K562 (cell line): Measurements from ENCODE around the gene NUDT22. TPM values are rescaled to one million over a fixed set of nuclear protein-coding genes. Genes with fewer than 3 reads are reported as not detected.

Experiments used
- BCOR ChIP-seq: fragments of 450-650 bp; IDR thresholded peaks from 2 replicates; pipeline ENCODE4 v1.6.1; 2016
- BMI1 ChIP-seq: fragments of 150-350 bp; IDR thresholded peaks from 2 replicates; pipeline ENCODE4 v1.6.1; 2014; ENCODE audit warnings: low read length
- C11orf30 ChIP-seq: fragments of 450-650 bp; IDR thresholded peaks from 2 replicates; pipeline ENCODE4 v1.6.1; 2016; ENCODE audit warnings: low read depth, mild to moderate bottlenecking
- CC2D1A ChIP-seq: fragments of 450-650 bp; IDR thresholded peaks from 2 replicates; pipeline ENCODE4 v1.6.1; 2017; ENCODE audit warnings: mild to moderate bottlenecking
- CEBPZ ChIP-seq: fragments of 150-350 bp; IDR thresholded peaks from 2 replicates; pipeline ENCODE4 v1.6.1; 2014; ENCODE audit warnings: low read depth, mild to moderate bottlenecking, low read length, borderline replicate concordance
- CHD4 ChIP-seq: fragments of 200-600 bp; sonication (generic); IDR thresholded peaks from 3 replicates; pipeline ENCODE4 v1.6.1; 2012; ENCODE audit warnings: low read depth, mild to moderate bottlenecking, mixed read lengths, low read length, inconsistent platforms; ENCODE audit not compliant: insufficient read depth, insufficient replicate concordance, poor library complexity, severe bottlenecking
- CREM ChIP-seq: IDR thresholded peaks from 2 replicates; pipeline ENCODE4 v1.6.1; 2014; ENCODE audit warnings: antibody characterized with exemption, low read depth
- EP400 ChIP-seq: fragments of 450-650 bp; IDR thresholded peaks from 2 replicates; pipeline ENCODE4 v1.6.1; 2017; ENCODE audit warnings: antibody characterized with exemption, mild to moderate bottlenecking, moderate library complexity
- GABPB1 ChIP-seq: sonication (generic); formaldehyde crosslinking; IDR thresholded peaks from 2 replicates; pipeline ENCODE4 v1.8.0; 2022; ENCODE audit warnings: mild to moderate bottlenecking, missing genetic modification reagents
- HDAC3 ChIP-seq: fragments of 450-650 bp; IDR thresholded peaks from 2 replicates; pipeline ENCODE4 v1.6.1; 2018; ENCODE audit warnings: borderline replicate concordance, mild to moderate bottlenecking, moderate library complexity; ENCODE audit not compliant: partially characterized antibody
- HES1 ChIP-seq: fragments of 450-650 bp; IDR thresholded peaks from 2 replicates; pipeline ENCODE4 v1.6.1; 2016; ENCODE audit warnings: low read depth, mild to moderate bottlenecking, moderate library complexity
- MBD2 ChIP-seq: sonication (generic); IDR thresholded peaks from 2 replicates; pipeline ENCODE4 v1.6.1; 2016; ENCODE audit warnings: low read depth, borderline replicate concordance
- MTA3 ChIP-seq: fragments of 450-650 bp; formaldehyde crosslinking; IDR thresholded peaks from 2 replicates; pipeline ENCODE4 v1.6.1; 2017; ENCODE audit warnings: mild to moderate bottlenecking, borderline replicate concordance
- NR2C2 ChIP-seq, 2 experiments: fragments of 200-800 bp in 1 of 2; sonication (Bioruptor generic) in 1 of 2; sonication (generic) in 1 of 2; formaldehyde crosslinking in 1 of 2; IDR thresholded peaks; 2 replicates each; pipeline versions ENCODE4 v1.6.1 to v1.8.0; 2016 to 2022; ENCODE audit warnings: mild to moderate bottlenecking in 1 of 2, missing compliant biosample characterization in 1 of 2, missing genetic modification characterization in 1 of 2, missing genetic modification reagents in 1 of 2
- RBM25 ChIP-seq: fragments of 200-400 bp; formaldehyde crosslinking; IDR thresholded peaks from 2 replicates; pipeline ENCODE4 v1.6.1; 2018; ENCODE audit warnings: low read length, low read depth, moderate library complexity; ENCODE audit not compliant: severe bottlenecking
- YY1 ChIP-seq, 3 experiments: IDR thresholded peaks; 2 replicates each; pipeline ENCODE4 v1.6.1; 2011; ENCODE audit warnings: low read length in 2 of 3, mild to moderate bottlenecking in 2 of 3, moderate library complexity in 2 of 3, borderline replicate concordance in 1 of 3, control low read depth in 1 of 3, low read depth in 1 of 3; ENCODE audit not compliant: insufficient read depth in 3 of 3, insufficient replicate concordance in 2 of 3, control insufficient read depth in 1 of 3, insufficient read length in 1 of 3; ENCODE audit errors: extremely low read depth in 1 of 3
- ZNF780A ChIP-seq: fragments of 250-450 bp; sonication (Bioruptor Pico); IDR thresholded peaks from 2 replicates; pipeline ENCODE4 v1.5.0; 2021; ENCODE audit warnings: mild to moderate bottlenecking
- polyA plus RNA-seq, 8 experiments: library from polyadenylated mRNA; depleted of rRNA in 4 of 8; stranded (reverse) in 5 of 8; unstranded in 3 of 8; fragments of >200 nt; fragmentation: Nextera tagmentation in 2 of 8; fragmentation: Illumina TruSeq in 1 of 8; extraction: Ambion mirVana in 2 of 8; extraction: Trizol in 1 of 8; gene quantifications; 2 replicates each; pipeline versions ENCODE4 v1.2.1 to v1.2.3, GENCODE V29; 2011 to 2014; ENCODE audit warnings: inconsistent platforms in 1 of 8, missing spikeins in 1 of 8
- total RNA-seq, 7 experiments: library from RNA; depleted of rRNA in 6 of 7; stranded (reverse); fragments of >200 nt in 6 of 7; fragmentation: Illumina TruSeq in 2 of 7; extraction: Trizol in 2 of 7; gene quantifications; 2 replicates each; pipeline versions ENCODE4 v1.2.1 to v1.2.3, GENCODE V29; 2011 to 2021; ENCODE audit warnings: low replicate concordance in 1 of 7
- TF ChIP-seq, protein P1 (sequence below): fragments of 450-650 bp; IDR thresholded peaks from 2 replicates; pipeline ENCODE4 v1.6.1; 2016
- TF ChIP-seq, protein P2 (sequence below), 2 experiments: fragments of 200-800 bp in 1 of 2; sonication (Bioruptor generic) in 1 of 2; sonication (generic) in 1 of 2; formaldehyde crosslinking in 1 of 2; IDR thresholded peaks in 1 of 2; conservative IDR thresholded peaks in 1 of 2; 2 replicates each; pipeline versions ENCODE4 v1.5.0 to v1.6.1; 2016 to 2020; ENCODE audit warnings: missing compliant biosample characterization in 1 of 2, missing genetic modification characterization in 1 of 2, missing genetic modification reagents in 1 of 2

NUDT22 gene
- total and polyA plus RNA-seq, 9 of the 15 experiments (the other 6 are each of a cell fraction or from before 2014, with no cell fraction given): 6.3 to 92.6 (median 37.4) TPM

DNA sequence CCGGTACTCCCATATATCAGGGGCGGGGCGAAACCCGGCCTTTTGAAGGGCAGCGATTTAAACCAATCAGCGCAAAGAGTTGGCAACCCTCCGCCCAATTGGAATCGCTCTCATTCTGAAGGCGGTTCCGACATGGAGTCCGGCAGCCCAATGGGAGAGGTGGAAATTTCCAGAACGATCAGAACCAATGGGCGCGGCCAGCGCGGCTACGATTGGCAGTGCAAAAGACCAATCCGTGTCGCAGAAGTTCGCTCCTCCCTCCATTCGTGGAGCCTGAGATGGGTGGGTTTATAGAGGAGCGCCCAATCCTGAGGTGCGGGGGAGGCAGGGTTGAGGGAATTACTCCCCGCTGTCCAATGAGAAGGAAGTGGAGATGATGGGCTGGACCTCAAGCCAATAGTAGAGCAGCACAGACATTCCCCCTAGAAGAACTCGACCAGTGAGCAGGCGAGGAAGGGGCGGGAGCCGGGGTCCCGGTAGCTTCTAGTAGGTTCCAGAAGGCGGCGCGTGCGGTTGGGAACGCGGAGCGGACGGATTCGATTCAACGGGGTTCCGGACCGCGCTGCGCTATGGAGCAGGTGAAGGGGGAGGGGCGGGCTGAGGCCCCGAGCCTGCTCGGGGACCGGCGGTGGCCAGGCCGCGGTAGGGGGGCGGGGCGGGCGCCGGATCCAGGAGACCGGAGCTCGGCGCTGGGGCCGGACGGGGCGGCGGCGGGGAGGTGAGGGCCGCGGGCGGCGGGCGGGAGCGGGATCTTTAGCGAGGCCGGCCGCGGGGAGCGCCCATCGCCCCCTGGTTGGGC lies 40.2 kb upstream of the NUDT22 start, which contains the start of gene STIP1 (continued):
- TF ChIP-seq CEBPZ (peak; percentile 97), C11orf30 (peak; percentile 53; the same call in 1 of the 2 replicates), RBM25 (peak; percentile 96), CREM (peak; percentile 43), CC2D1A (peak; percentile 43; the same call in 1 of the 2 replicates), NR2C2 (CRISPR knock-in tag; IDR thresholded peaks at IDR 0.05) (no peak), NR2C2 (tag; IDR thresholded peaks at IDR 0.05) (peak; percentile 56; the same call in 1 of the 2 replicates), MTA3 (peak; percentile 86; the same call in 1 of the 2 replicates), BMI1 (no peak), CHD4 (no peak), MBD2 (peak; percentile 100), HDAC3 (no peak), GABPB1 (CRISPR knock-in tag) (peak; percentile 41; the same call in 1 of the 2 replicates), YY1 (IDR thresholded peaks at IDR 0.05; ENCODE audit: borderline replicate concordance in 1 of 3, control insufficient read depth in 1 of 3, extremely low read depth in 1 of 3, insufficient read depth in 3 of 3, insufficient read length in 1 of 3, insufficient replicate concordance in 2 of 3, low read depth in 1 of 3, low read length in 2 of 3) (peak in 2 of 3 experiments; percentile 39 to 51), BCOR (0 out of 2 replicates have a peak, but pooled peaks have one; percentile 21), EP400 (peak; percentile 82; the same call in 1 of the 2 replicates), HES1 (peak; percentile 47; the same call in 1 of the 2 replicates), ZNF780A (CRISPR knock-in tag) (no peak)
- TF ChIP-seq, protein P1, sequence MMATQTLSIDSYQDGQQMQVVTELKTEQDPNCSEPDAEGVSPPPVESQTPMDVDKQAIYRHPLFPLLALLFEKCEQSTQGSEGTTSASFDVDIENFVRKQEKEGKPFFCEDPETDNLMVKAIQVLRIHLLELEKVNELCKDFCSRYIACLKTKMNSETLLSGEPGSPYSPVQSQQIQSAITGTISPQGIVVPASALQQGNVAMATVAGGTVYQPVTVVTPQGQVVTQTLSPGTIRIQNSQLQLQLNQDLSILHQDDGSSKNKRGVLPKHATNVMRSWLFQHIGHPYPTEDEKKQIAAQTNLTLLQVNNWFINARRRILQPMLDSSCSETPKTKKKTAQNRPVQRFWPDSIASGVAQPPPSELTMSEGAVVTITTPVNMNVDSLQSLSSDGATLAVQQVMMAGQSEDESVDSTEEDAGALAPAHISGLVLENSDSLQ: peak; percentile 100
- TF ChIP-seq, protein P2, sequence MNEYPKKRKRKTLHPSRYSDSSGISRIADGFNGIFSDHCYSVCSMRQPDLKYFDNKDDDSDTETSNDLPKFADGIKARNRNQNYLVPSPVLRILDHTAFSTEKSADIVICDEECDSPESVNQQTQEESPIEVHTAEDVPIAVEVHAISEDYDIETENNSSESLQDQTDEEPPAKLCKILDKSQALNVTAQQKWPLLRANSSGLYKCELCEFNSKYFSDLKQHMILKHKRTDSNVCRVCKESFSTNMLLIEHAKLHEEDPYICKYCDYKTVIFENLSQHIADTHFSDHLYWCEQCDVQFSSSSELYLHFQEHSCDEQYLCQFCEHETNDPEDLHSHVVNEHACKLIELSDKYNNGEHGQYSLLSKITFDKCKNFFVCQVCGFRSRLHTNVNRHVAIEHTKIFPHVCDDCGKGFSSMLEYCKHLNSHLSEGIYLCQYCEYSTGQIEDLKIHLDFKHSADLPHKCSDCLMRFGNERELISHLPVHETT (CRISPR knock-in tag; conservative IDR thresholded peaks at IDR 0.05 in 1 of 2, IDR thresholded peaks at IDR 0.05 in 1 of 2): peak in 1 of 2 experiments; percentile 91; a peak in 2 of 4 replicates
